KOPT-K1 (cell line): ENCODE results near the gene C2orf68.
"Not testable (repeated sequence)": the region's sequence is repeated elsewhere in the genome, so short reads cannot be mapped to it uniquely, and the experiment has no call there.

Experiments used
- H3K27ac ChIP-seq: fragments of 200-600 bp; sonication (generic); 2 replicates; pipeline ENCODE4 v1.5.1; 2016; ENCODE audit warnings: antibody characterized with exemption, mild to moderate bottlenecking, low read depth, low read length; ENCODE audit not compliant: poor library complexity, severe bottlenecking
- H3K36me3 ChIP-seq: fragments of 200-600 bp; sonication (generic); 2 replicates; pipeline ENCODE4 v1.5.1; 2017; ENCODE audit warnings: antibody characterized with exemption, mild to moderate bottlenecking, low read length, moderate library complexity; ENCODE audit not compliant: insufficient read depth
- H3K9me3 ChIP-seq: fragments of 200-600 bp; sonication (generic); 2 replicates; pipeline ENCODE4 v1.5.1; 2017; ENCODE audit warnings: antibody characterized with exemption, low read length, mild to moderate bottlenecking; ENCODE audit not compliant: insufficient read depth, poor library complexity, severe bottlenecking

Gene C2orf68

GRCh38 chr2:85560403-85560726 is 51.5 kb downstream of the C2orf68 start:
- Histone ChIP-seq H3K27ac (peak overlapping the region; percentile 93), H3K36me3 (peaks cover 34% of the 10 kb centered on the region)
- not testable (repeated sequence) for H3K9me3 ChIP-seq

- H3K27ac ChIP-seq = no peak overlapping the region
- H3K9me3 ChIP-seq = no peaks in the 10 kb centered on the region
- H3K36me3 ChIP-seq = peaks cover 56% of the 10 kb centered on the region
Observed at GRCh38 chr2:85558160-85558559, 53.7 kb downstream of the C2orf68 start.

- no peaks in the 10 kb centered on the region for H3K9me3 ChIP-seq
- H3K36me3 ChIP-seq = peaks cover 66% of the 10 kb centered on the region
- no peak overlapping the region for H3K27ac ChIP-seq
Observed at GRCh38 chr2:85557130-85557529, 54.7 kb downstream of the C2orf68 start.
